Pancreas (tissue), 10 donors: ENCODE data around the gene HAND2. TPM values are rescaled to one million over a fixed set of nuclear protein-coding genes. Genes with fewer than 3 reads are reported as not detected.
A peak's percentile ranks its signal among the peaks of the same experiment; 100 is the strongest.

Experiments used
- ATAC-seq, 4 donors: fragments of 200-7000 bp; cut with Tn5 transposase; one replicate each; pipeline versions ENCODE4 v1.8.0 to v1.9.1; 2020; ENCODE audit warnings: mild to moderate bottlenecking in 4 of 4, moderate library complexity in 4 of 4
- DNase-seq, 6 donors: peaks; one replicate each; pipeline ENCODE4 v3.0.0-alpha.2; 2020
- FAIRE-seq: peaks from 2 replicates; lab custom pipeline; 2012; peaks lifted over from hg19 to GRCh38; lab: Jason Lieb, UNC
- H3K27ac ChIP-seq, 4 donors: fragments of 200-600 bp; sonication (generic); 1 replicate in 3 of 4; 2 replicates in 1 of 4; pipeline versions ENCODE4 v1.5.0 to v1.8.0; 2020
- H3K27me3 ChIP-seq, 4 donors: fragments of 200-600 bp; one replicate each; pipeline ENCODE4 v1.8.0; 2021
- H3K36me3 ChIP-seq, 3 donors: fragments of 200-600 bp; sonication (generic) in 1 of 3; one replicate each; pipeline versions ENCODE4 v1.5.0 to v1.8.0; 2020 to 2021
- H3K4me1 ChIP-seq, 3 donors: fragments of 200-600 bp; one replicate each; pipeline ENCODE4 v1.8.0; 2021
- H3K4me3 ChIP-seq, 4 donors: fragments of 200-600 bp; sonication (generic) in 2 of 4; one replicate each; pipeline versions ENCODE4 v1.5.0 to v1.8.0; 2020 to 2021
- H3K9me3 ChIP-seq, 4 donors: fragments of 200-600 bp; one replicate each; pipeline ENCODE4 v1.8.0; 2021
- WGBS, 2 donors: extraction: QIAGEN DNeasy Blood & Tissue Kit; methylation state at CpG; one replicate each; pipeline ENCODE4 v1.1.7; 2013; 5-methylcytosine and 5-hydroxymethylcytosine counted together
- intact Hi-C, 3 donors: fragments of 100-400 bp; cut with DNase I; formaldehyde crosslinking; loops; one replicate each; pipeline versions ENCODE4 v1.11.1 to v1.14.2; 2022
- polyA plus RNA-seq, 2 donors: library from polyadenylated mRNA; stranded (reverse); fragments of 200-250 nt; gene quantifications; one replicate each; pipeline ENCODE4 v1.2.3, GENCODE V29; 2013
- total RNA-seq, 6 donors: library from RNA; stranded (reverse); fragmentation: NEBNext Ultra II Directional in 4 of 6; extraction: Animal tissue kit (Norgen Biotek cat#: 25700) in 4 of 6; gene quantifications; one replicate each; pipeline versions ENCODE4 v1.2.1 to v1.2.4, GENCODE V29; 2021 to 2023
- TF ChIP-seq, protein P1 (sequence below), 4 donors: fragments of 200-600 bp; sonication (generic) in 3 of 4; IDR thresholded peaks; one replicate each; pipeline versions ENCODE4 v1.5.0 to v1.8.0; 2021; ENCODE audit warnings: antibody characterized with exemption in 4 of 4
- donor health status: healthy with polysubstance abuse.
- donor health status: DM: no; HTN: no; CAD: no; lungs with moderate emphysema.
- donor health status: DM: no; HTN: no; CAD: no.
- donor health status: control.
- donor health status: control.
- donor health status: Bipolar disorder and iron deficiency.
- donor health status: DM: yes; HTN: yes; CAD: no.
- donor health status: DM: no; HTN: no; CAD: no.
- donor health status: DM: no; HTN: no; CAD: no.
- donor health status: DM: yes; HTN: yes; CAD: no.

HAND2 gene
- 10 to 100 TPM in 1 of 6 donors, 1 to 10 TPM in 5; 1.7 to 11.4 (median 2.7) TPM for total RNA-seq
- 1 to 10 TPM; 3.8 to 5.0 TPM for polyA plus RNA-seq

DNA sequence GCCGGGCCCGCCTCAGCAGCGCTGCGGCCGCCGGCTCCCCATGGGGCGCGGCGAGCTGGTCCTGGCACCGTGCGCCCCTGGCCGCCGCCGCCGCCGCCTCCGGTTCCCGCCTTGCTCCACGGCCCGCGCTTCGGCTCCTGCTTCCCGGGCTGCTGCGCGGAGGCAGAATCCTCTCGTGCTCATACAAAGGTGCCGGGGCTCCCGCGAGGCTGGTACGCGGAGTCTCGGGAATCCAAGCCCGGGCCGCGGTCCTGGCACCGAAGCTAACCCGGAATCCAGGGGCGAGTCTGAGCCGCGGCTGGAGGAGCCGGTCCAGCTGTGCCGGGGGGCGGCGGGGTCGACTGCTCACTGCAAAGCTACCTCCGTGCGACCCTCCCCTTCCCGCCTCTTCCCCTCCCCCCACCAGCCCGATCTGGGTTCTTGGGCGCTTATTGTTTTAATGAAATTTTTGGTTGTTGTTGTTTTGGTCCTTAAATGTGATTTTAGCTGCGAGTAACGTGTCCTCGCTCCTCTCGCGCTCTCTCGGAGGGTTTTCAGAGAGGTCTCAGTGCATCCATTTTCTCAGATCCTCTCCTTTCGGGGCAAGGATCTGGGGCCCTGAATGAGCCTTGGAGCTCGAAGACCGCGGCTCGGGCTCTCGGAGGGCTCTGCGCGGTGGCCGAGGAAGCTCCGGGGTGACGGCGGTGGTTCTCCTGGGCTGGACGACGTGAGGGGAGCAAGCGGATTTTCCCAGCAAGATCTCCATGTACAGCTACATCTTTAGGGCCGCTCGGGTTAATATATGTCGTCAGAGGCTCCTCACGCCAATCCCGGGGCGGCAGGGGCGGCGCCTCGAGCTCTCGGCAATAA, at the start of gene HAND2:
Gene HAND2 (minus strand): TSS at position 753 of the 849 bp plus-strand sequence. CDS start 940 bp downstream, outside the sequence.
- FAIRE-seq: no peak
- TF ChIP-seq, protein P1, sequence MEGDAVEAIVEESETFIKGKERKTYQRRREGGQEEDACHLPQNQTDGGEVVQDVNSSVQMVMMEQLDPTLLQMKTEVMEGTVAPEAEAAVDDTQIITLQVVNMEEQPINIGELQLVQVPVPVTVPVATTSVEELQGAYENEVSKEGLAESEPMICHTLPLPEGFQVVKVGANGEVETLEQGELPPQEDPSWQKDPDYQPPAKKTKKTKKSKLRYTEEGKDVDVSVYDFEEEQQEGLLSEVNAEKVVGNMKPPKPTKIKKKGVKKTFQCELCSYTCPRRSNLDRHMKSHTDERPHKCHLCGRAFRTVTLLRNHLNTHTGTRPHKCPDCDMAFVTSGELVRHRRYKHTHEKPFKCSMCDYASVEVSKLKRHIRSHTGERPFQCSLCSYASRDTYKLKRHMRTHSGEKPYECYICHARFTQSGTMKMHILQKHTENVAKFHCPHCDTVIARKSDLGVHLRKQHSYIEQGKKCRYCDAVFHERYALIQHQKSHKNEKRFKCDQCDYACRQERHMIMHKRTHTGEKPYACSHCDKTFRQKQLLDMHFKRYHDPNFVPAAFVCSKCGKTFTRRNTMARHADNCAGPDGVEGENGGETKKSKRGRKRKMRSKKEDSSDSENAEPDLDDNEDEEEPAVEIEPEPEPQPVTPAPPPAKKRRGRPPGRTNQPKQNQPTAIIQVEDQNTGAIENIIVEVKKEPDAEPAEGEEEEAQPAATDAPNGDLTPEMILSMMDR (IDR thresholded peaks at IDR 0.05): no peak
- ATAC-seq: peak; percentile 68 to 79 (median 75)
- Histone ChIP-seq H3K4me1 (no peaks in the 10 kb centered on the region), H3K9me3 (no peaks in the 10 kb centered on the region), H3K27ac (peak within 1 kb of the TSS; percentile 39 to 64 (median 51)), H3K4me3 (peak within 1 kb of the TSS; percentile 26 to 57 (median 39)), H3K27me3 (peaks cover 0 to 27% (median 10%) of the 10 kb centered on the region in 4 donors), H3K36me3 (no peaks in the 10 kb centered on the region)
- WGBS, 2 donors: 1% methylated on average over 65 to 81 of the region's 81 CpGs
- intact Hi-C loops: no loop called here
- DNase-seq: peak in 4 of 6 donors; percentile 48 to 72 (median 56)

DNA sequence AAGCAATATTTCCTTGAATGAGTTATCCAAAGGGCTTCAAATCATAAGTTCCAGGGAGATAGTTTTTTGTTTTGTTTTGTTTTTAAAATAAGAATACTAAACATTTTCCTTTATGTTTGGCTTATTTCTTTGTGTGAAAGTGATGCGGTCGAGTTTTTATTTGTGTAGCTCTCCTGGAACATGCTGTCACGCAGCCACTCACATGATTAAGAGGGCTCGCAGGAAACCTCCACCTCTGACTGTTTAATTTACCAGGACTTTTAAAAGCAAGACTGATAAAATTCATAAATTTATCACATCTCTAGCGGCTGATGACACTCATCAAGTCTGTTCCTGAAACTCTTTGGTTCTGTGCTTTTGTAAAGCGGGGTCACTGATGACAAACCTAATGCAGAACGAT, 48.9 kb upstream of the HAND2 start:
- FAIRE-seq (no peak), ATAC-seq (no peak), DNase-seq (no peak)
- H3K4me1 ChIP-seq: no peaks in the 10 kb centered on the region
- no peak overlapping the region for H3K4me3 ChIP-seq
- TF ChIP-seq, protein P1 (IDR thresholded peaks at IDR 0.05): no peak
- intact Hi-C loops: no loop called here
- WGBS, 2 donors: 71 to 79% methylated on average over 7 of the region's 7 CpGs
- no peak overlapping the region for H3K27ac ChIP-seq
- no peaks in the 10 kb centered on the region for H3K9me3 ChIP-seq
- no peaks in the 10 kb centered on the region for H3K36me3 ChIP-seq
- peaks cover 0 to 7% (median 0%) of the 10 kb centered on the region in 4 donors for H3K27me3 ChIP-seq

DNA sequence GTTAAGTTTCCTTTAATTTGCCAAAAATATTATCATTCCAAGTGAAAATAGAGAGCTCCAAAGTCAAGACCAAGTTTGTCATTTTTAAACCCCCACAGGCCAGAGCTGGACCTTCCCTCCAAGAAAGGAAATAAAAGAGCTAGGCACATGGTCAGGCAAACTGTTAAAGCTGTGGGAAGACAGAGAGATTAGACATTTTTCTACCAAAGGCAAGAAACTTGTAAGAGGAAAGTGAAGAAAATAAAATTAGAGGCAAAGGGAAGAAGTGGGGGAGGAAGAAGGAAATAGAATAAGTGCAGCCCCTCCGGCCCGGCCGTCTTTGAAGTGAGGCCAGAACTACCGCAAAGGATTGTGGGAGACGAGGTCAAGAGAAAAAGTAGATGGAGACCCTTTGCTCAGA, 47.9 kb upstream of the HAND2 start:
- FAIRE-seq (no peak), DNase-seq (no peak), ATAC-seq (no peak)
- no peak overlapping the region for H3K27ac ChIP-seq
- H3K36me3 ChIP-seq: no peaks in the 10 kb centered on the region
- no peaks in the 10 kb centered on the region for H3K4me1 ChIP-seq
- intact Hi-C loops: no loop called here
- no peaks in the 10 kb centered on the region for H3K9me3 ChIP-seq
- H3K27me3 ChIP-seq: peaks cover 0 to 7% (median 0%) of the 10 kb centered on the region in 4 donors
- 80 to 88% methylated on average over 5 of the region's 5 CpGs for WGBS, 2 donors
- TF ChIP-seq, protein P1 (IDR thresholded peaks at IDR 0.05): no peak
- no peak overlapping the region for H3K4me3 ChIP-seq

DNA sequence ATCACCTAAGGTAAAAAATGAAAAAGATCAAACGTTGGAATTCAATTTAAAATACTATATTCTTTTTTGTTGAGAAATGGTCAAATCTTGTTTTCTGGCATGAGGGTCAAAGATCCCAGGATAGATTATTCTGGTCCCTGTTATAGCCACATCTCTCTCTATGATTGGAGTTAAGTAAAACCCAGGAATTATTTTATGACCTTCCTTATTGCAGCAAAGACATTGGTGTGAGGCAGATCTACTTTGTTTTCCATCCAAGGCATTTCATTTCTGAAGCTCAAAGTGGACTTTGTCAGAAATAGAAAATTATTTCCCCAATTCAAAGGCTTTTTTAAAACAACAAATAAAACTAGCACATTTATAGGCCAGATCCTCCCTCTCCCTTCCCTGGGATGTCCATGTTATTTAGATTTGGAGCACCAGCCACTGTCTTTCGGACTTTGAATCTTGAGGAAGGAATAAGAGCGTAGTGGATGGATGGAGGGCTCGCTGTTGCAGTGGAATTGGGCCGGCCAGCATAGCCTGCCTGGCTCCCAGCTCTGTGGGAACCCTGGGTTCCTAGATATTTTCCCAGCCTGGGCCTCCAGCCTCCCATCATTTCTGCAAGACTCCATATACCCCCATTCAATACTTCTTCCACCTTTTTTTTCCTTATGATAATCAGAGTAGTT, 45.6 kb upstream of the HAND2 start:
- no peak for FAIRE-seq
- H3K4me1 ChIP-seq: no peaks in the 10 kb centered on the region
- H3K27me3 ChIP-seq: peaks cover 0 to under 1% (median 0%) of the 10 kb centered on the region in 4 donors
- TF ChIP-seq, protein P1 (IDR thresholded peaks at IDR 0.05): no peak
- intact Hi-C loops: no loop called here
- DNase-seq: no peak
- no peak for ATAC-seq
- 72 to 92% methylated on average over 5 of the region's 5 CpGs for WGBS, 2 donors
- H3K36me3 ChIP-seq: no peaks in the 10 kb centered on the region
- H3K27ac ChIP-seq: no peak overlapping the region
- no peaks in the 10 kb centered on the region for H3K9me3 ChIP-seq
- no peak overlapping the region for H3K4me3 ChIP-seq
